ACHN (cell line): ENCODE measurements around the gene RPS18.

Source experiments
- DNase-seq: peaks from one replicate; pipeline ENCODE4 v3.0.0-alpha.2; 2015
- in situ Hi-C: cut with HindIII; loops from 2 replicates; pipeline ENCODE4 v1.10.0; 2017; ENCODE audit warnings: low sequenced_read_pairs, low pct_ligation_motif_present, low pct_unique_long_range_greater_than_20kb

RPS18 gene

DNA sequence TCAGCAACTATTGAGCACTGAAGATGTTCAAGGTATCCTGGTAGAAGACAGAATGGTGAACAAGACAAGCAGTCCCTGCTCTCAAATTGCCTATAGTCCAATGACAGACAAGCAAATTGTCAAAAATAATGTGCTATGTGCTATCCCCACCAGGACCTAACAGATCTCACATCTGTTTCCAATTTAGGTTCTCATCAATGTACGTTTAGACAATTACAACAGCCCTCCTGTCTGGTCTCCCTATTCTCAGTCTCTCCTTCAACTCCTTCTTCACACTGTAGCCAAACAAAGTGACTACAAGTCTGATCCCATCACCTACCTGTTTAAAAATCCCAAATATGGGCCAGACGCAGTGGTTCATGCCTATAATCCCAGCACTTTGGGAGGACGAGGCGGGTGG is 34.5 kb downstream of the RPS18 start:
- in situ Hi-C loops, result no loop called here
- DNase-seq, result no peak

DNA sequence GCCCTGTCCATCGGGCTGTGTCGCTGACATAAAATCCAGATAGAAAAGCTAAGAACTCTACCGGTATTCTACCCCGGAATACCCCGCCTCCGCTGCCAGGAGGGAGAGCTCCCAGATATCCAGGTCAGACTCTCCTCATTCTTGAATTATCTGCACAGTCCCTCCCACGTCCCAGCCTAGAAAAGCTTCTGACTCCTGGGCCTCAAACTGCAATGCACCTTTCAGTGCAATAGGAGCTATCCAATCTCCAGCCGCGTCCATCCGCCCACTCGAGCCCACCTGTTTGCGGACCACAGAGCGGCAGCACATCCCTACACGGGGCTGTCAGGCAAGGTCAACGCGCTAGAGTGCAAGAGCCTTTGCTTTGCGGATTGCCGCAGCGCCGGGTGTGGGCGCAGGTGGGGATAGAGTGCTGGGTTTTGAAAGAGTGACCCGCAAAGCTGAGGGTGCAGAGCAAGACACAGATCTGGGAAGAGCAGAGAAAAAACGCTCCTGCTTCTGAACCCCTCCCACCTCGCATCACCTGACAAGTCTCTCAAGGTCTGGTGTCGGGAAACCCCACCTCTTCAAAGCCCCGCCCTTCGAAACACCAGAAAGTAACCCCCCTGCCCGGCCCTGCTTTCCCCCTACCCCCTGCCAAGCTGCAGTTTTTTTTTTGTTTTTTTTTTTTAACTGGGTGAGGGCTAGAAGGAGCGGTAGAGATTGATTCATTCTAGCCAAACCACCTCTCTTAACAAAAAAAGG is 40.7 kb downstream of the RPS18 start:
- in situ Hi-C loops, result no loop called here
- peak; percentile 83 for DNase-seq

DNA sequence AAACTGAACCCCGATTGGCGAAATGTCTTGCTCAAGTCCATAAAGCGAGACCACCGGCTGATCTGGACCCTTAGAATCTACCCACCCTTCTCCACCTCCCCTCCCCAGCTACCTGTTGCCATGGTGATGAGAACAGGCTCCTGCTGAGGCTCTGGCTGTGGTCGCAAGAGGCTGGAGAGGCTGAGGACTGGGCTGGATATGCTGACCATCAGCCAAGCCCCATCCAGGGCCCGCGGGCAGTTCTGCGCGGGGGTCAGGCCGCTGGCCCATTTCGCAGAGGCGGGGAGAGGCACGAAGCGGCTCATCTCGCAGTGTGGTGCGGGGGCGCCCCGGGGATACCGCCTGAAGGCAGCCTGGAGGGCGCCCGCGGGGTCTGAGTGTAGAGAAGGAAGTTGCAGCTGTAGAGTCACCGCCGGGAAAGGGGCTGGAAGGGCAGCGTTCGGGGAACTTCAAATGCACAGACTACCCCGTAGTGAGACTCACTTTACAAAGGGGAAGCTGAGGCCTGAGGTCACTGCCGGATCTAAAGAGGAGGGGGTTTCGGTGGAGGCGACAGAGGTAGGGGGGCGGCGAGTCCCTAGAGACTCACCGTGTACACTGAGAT is 41.3 kb downstream of the RPS18 start:
- in situ Hi-C loops, result no loop called here
- DNase-seq, result no peak

DNA sequence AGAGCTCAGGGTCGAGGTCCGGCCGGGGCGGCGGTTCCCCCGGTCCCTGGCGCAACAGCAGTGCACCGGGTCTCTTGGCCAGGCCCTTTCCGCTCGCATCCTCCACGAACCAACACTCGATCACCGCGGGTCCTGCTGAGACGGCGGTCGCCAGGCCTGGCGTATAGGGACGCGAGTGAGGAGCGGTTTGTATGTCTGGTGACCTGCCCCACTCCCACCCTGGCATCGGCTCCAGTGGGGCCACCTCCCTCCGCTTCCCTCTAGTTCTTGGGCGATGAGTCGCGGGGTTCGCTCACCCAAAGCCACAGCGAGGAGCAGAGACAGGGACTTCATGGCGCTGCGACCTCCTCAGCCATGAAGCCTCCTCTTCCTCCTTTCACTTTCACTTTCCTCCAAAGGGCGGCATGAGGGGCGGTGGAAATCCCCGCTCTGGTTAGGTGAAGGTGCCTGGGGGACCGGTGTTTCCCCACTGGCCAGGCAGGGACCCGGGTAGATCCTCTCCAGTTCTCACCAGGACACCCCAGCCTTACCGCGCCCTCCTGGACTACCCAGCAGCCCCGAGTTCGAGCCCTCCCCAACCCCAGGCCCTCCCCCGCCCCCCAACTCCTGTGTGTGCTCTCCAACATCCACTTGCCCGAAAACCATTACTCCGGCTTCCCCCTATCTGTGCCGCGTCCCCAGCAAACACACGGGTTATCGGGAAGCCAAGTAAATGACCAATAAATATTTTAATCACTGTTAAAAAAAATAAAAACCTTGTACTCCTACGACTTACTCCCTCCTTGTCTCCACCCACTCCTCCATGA is 42.0 kb downstream of the RPS18 start, which contains the start of gene TAPBP:
Gene TAPBP (minus strand): TSS at position 370 of the 806 bp plus-strand sequence. CDS start 37 bp downstream, at position 333.
- in situ Hi-C loops, result no loop called here
- peak; percentile 74 for DNase-seq

DNA sequence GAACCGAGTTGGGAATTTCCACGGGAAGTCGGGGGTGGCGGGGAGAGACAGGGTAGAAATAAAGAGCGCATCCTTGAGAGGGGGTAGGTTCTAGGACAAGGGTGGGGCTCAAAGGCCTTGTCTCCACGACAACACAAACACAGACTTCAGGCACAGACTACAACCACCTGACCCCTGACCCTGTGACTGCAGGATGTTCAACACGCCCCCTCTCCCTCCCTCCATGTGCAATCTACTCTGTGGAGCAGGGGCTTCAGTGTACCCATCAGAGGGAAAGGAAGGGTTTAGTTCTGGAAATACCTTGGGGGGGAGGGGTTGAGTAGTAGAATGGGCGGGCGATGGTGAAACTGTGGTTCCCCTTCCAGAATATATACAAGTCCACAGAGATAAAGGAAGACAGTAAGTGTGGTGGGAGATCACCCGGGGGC is 42.7 kb downstream of the RPS18 start:
- peak; percentile 52 for DNase-seq

DNA sequence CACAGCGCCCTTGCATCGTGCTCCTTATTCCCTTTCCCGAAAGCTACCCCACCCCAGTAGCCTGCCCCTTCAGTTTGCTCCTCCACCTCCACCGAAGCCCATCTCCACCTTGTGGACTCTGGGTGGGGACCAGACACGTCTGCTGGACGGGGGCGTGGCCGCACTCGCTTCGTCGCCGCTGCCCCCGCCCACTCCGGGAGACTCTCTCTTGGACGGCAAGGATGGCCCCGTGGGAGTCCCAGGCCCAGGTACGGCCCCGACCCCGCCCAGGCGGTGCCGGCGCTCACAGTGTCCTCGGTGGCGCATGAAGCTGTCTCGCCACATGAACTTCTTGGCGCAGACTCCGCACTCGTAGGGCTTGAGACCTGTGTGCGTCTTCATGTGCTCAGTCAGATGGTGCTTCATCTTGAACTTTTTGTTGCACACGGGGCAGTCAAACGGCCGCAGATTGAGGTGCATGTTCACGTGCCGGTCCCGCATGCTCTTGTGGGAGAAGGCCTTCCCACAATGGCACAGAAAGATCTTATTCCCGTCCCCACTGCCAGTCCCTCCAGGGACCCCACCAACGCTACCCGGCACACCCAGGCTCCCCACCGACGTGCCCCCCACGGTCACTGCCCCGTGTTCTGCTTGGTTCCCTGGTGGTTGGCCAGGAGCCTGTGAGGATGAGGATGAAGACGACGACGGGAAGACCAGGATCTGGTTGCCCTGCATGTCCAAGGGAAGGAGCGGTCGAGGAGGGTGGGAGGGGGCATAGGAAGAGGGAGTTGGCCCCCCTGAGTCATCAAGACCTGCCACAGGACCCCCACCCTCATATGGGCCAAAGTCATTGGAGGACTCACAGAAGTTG is 43.3 kb downstream of the RPS18 start:
- in situ Hi-C loops, result no loop called here
- DNase-seq, result no peak

More for the DNA sequence above, 42.7 kb downstream of the RPS18 start:
- in situ Hi-C loops, result no loop called here

DNA sequence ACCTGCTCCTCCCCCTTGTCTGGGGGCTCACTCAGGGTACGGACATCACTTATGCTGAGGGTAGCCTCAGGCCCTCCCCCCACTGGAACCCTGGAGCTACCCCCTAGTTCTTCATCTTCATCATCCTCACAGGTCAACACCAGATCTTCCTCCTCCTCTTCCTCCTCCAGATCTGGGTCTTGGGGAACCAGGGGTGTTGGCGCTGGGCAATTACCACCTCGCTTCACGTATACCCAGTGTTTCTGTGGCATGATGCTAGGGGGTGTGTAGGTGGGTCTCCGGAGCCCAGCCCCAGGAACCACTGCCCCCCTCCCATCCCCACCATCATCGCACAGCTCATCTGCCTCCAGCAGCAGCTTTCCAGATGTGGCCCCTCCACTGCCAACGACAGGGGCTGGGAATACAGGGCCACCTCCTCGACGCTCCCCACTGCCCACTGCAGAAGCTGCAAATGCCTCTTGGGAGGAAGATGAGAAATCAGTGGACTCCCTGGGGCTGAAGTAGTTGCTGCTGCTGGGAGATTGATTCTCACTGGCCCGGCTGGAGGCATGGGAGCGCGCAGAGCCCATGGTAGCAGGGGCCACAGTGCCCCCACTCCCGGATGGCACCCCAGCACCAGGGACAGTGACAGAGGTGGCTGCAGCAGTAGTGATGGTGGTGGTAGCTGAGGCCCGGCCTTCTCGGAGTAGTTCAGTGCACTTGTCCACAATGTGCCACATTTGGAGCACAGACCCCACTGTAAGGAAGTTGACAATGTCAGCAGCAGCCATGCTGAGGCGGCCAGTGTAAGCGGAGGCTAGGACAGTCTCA is 44.1 kb downstream of the RPS18 start:
- in situ Hi-C loops, result no loop called here
- DNase-seq, result no peak

DNA sequence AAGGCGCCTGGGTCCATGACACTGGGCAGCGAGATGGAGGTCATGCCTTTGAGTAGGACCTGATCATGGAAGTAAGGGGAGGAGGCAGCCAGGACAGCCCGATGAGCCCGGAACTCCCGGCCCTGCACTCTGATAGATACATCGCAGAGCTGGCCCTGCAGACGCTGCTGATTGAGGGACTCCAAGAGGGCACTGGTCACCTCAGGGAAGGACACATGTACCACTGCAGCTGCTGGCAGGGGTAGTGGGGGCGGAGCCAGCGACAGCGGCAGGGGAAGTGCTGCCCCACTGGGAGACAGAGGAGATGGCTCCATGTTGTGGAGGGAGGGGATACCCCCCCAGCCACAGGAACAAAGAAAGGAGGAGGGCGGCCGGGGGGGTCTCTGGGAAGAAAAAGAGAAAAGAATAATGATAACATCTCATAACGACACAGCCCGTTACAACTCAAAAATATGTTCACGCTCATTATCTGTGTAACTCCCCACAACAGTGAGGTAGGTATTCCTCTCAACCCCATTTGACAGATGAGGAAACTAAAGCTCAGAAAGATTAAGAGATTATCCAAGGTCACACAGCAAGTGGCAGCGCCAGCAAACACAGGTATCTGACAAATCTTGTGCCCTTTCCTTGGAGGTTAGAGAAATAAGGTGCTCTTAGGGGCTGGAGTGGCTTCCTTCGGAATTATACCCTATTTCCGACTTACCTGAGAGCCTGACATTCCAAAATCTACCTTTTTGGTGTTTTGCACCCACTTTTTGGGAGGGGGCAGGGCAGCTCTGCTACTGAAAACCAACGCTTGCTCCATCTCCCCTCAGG is 44.9 kb downstream of the RPS18 start:
- in situ Hi-C loops, result no loop called here
- DNase-seq, result no peak

DNA sequence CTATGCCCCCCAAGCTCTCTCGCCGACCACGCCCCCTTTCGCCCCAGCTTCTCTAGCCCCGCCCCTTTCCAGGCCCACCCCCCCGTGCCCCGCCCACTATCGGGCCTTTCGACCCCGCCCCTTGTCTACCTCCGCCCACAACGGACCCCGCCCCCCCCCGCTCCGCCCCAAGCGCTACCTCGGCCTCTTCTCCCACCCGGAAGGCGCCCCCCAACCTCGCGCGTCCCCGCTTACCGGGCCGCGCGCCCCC is 45.5 kb downstream of the RPS18 start:
- DNase-seq, result no peak
- in situ Hi-C loops, result no loop called here

DNA sequence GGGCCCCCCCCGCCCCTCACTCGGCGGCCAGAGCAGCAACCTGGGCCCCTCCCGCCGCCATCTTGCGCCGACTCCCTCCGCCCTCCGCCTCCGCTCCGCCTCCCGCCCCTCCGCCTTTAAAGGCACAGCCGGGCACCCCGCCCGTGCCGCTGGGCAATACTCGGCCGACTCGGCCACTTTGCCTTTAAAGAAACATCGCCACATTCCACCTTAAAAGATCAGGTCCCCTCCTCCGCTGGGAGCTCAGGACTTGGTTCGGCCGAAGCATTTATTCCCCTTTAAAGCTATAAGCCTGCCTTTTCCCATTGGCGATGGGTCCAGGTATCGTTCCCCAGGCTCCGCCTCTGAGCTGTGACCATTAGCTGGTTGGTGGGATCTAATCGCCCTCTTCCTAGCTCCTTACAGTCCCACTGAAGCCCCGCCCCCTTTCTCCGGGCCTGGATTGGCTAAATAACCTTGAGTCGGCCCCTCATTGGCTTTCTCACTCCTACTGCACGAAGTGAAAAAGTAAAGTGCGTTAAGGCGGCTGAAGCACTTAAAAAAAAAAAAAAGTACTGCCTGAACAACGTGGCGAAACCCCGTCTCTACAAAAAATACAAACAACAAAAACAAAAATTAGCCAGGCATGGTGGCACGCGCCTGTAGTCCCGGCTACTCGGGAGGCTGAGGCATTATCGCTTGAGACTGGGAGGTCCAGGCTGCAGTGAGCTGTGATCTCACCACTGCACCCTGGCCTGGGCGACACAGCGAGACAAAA is 46.0 kb downstream of the RPS18 start, which contains the start of gene ZBTB22:
Gene ZBTB22 (minus strand): TSS at position 76 of the 757 bp plus-strand sequence. CDS start 828 bp downstream, outside the sequence.
- in situ Hi-C loops, result no loop called here
- peak; percentile 98 for DNase-seq

DNA sequence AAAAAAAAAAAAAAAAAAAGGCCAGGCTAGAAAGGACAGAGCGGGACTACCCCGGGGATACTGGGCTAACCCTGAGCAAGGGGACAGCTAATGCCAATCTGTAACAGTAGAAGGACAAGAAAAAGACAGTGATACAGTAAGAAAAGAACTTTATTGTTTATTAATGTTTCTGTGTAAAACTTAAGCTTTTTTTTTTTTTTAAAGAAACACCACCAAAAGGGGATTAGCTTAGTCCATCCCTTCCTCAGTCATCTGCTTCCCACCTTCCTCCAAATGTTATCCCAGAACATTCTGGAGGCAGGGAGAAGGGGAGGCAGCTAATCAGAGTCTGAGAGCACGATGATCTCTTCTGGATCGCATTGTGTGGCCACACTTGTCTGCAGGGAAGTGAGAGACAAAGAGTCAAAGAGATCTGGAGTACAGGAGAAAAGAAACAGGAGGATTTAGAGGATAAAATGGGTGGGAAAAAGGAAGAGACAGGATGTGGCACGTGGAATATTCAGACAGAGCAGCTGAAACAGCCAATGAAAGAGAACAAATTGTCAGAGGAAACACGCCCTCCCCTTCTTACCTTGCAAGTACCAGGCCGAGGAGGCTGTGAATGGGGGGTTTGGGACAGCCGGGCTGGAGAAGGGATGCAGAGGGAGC is 46.7 kb downstream of the RPS18 start:
- in situ Hi-C loops, result no loop called here
- DNase-seq, result no peak

DNA sequence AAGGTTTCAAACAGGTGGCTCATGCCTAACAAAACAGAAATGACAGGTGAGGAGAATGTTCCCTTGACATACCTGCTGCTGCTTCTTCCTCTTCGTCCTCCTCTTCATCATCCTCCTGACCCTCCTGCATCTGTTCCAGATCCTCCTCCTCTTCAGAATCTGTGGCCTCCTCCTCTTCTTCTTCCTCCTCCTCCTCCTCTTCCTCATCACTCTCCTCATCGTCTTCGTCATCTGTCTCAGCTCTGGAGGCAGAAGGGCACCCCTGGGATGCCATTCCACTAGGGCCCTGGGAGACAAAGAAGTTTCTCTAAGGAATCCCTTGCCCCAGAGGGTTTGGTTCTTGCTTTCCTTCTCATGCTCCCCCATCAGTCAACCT is 48.1 kb downstream of the RPS18 start:
- DNase-seq, result no peak
- in situ Hi-C loops, result no loop called here

DNA sequence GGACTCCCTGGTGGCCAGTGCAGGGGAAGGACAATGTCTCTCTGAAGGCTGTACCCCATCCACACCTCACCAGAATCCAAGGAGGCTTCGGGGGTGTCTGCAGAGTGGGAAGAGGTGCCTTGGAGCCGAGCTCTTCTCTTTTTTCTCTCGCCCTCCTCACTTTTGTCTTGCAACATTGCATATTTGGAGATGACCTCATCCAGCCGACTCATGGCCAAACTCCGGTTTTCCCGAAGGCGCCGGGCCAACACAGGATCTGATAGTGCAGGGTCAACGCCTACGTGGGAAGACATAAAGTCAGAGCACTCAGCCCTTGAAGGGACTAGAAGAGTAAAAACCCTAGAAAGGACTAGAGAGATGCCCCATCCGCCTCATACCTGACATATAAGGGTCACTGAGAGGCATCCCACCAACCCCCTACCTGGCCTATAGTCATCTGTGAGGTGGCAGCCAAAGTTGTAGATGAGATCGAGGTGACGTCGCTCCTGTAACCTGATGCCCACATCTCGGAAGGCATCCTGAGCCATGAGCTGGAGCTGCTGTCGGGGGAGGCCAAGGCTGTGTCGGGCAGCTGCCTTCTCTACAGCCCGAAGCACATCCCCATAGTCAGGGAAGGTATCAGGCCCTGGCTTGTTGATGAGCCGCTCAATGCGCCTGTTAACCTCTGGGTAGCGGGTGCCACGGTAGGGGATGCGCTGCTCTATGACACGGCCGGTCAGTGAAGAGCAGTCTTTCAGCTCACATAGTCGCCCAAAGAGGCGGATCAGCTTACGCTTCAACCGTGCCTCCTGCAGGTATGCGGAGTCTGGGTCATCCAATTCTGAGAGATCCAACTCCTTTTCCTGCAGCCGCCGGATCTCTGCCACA is 48.7 kb downstream of the RPS18 start:
- in situ Hi-C loops, result no loop called here
- DNase-seq, result peak; percentile 34

DNA sequence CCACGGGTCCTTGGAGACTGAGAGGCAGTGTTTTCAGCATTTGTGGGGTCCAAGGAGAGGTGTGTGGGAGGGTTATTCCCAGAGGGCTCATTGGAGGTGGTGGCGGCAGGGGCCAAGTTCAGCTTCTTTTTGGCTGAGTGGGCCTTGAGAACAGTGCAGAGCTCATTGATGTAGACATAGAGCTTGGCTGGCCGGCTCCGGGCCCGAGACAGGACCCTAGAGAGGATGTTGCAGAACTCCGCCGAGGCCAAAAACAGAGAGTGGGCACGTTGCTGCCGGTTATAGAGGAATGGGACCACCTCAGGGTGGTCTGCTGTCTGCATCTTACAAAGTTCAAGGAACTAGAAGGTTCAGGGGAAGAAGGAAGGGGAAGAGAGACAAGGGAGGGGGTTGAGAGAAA is 49.4 kb downstream of the RPS18 start:
- in situ Hi-C loops, result no loop called here
- no peak for DNase-seq

DNA sequence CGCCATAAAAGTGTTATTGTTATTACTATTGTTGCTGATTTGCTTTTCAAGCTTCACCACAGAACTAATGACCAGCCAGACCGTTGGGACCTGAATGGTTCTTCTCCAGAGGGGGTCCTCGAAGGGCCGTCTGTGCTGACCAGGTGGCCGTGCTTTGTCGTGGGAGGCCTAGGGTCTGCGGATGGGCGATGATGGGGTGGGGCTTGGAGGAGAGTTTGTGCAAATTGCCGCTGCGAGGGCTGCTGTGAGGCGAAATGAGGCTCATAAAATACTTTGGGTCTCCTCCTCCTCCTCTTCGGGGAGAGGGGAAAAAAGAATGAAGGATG is 51.7 kb downstream of the RPS18 start:
- in situ Hi-C loops, result no loop called here
- DNase-seq, result no peak
